ENCODE results near the gene URB1.
A peak's percentile ranks its signal among the peaks of the same experiment; 100 is the strongest.
"Not testable (repeated sequence)": the region's sequence is repeated elsewhere in the genome, so short reads cannot be mapped to it uniquely, and the experiment has no call there.

The URB1 gene

DNA sequence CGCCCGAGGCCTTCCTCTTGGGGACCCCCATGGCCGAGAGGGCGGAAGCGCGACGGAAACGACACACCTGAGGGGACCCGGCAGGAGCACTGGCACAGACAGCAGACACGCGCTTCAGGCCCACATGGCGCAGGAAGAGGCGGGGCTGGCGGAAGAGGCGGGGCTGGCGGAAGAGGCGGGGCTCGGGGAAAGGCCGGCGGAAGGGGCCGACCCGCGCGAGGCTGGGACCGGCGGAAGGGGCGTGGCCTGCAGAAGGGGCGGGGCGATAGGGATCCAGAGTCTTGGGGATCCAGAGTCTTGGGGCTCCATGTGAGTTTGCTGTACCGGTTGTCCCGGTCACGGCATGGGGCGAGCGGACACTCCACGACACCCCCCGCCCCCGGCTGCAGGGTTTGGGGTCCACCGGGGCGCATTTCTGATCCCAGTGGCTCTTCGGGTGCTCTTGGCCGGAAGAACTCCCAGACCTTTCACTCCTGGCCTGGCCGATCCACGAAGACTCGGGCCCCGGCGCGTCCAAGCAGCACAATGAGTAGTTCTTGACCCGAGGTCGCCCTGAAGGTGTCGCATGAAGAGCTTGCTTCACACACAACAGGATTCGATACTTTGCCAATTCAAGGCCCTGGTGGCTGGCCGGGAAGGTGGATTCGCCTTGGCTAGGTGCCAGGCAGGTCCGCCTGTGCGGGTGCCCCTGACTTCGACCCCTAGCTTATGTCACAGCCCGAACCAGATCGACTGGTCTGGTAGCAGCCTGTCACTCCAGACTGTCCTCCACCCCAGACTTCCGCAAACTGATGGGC, at the start of gene URB1:
URB1 (minus strand) TSS at position 133 of the 797 bp plus-strand sequence; CDS start at position 31, 102 bp downstream.
- DNase-seq, result peak; percentile 92 to 98

DNA sequence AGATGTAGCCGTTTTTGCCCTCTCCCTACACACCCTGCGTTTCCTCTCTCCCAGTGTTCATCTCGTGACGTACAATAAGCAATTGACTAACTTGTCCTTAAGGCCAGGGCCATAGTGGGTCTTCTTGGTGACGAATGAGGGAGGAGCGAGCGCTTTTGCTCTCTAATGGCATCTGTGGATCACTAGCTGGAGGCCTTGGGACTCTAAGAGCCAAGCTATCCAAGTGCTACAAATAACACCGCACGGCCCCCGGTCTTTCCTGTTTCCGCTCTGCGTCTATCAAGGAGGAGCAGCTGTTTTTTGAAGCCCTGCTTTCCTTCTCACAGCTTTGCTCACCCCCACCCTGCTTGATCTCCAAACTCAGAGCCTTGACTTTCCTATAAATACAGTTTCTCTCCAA, 44.9 kb upstream of the URB1 start:
- no peak for DNase-seq

- not testable (repeated sequence) for DNase-seq
These were observed 40.3 kb upstream of the URB1 start for GRCh38 chr21:32432982-32433660.

- no peak for DNase-seq
These were observed 35.3 kb upstream of the URB1 start for GRCh38 chr21:32427958-32428623.

DNA sequence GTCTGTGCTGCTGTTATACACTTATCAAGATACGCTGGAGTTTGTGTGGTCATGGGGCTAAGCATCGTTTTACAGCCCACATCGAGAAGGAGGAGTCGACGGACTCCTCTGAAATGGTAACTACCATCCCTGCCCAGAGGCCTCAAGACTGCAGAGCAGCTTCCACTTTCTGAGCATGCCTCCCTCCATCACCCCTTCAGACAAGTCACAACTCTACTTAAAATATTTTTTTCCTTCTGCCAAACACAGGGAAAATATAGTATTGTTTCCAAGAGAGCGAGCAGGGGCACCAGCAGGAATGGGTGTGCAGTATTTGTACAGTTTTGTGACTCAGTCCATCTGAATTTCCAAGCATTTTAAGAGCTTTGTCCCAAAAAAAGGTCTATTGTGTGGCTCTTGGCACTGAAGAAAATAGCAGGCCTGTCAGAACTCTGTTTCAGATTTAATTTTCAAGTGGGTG, 33.8 kb upstream of the URB1 start:
- no peak for DNase-seq

DNA sequence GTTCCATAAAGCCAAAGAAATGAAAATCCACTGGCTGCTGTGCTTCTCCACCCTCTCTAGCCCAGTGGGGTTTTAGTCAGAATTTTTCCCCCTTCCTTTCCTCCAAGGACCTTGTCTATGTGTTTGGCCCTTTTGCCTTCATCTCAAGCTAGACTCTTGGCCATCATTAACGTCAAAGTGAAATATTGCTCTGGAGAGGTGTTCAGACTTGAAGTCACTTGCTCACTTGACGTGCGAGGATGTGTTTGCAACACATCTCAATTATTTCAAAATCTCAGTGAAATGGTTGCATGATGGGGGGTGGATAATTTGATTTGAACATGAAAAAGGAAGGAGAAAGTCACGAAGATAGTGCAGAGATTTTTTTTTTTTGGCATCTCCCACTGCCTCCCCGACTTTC, 33.3 kb upstream of the URB1 start:
- no peak for DNase-seq

- no peak for DNase-seq
These were observed 32.8 kb upstream of the URB1 start for GRCh38 chr21:32425628-32426027.

GRCh38 chr21:32424674-32425073, 31.9 kb upstream of the URB1 start:
- DNase-seq, result no peak

GRCh38 chr21:32424191-32424535, 31.4 kb upstream of the URB1 start:
- DNase-seq, result no peak

DNA sequence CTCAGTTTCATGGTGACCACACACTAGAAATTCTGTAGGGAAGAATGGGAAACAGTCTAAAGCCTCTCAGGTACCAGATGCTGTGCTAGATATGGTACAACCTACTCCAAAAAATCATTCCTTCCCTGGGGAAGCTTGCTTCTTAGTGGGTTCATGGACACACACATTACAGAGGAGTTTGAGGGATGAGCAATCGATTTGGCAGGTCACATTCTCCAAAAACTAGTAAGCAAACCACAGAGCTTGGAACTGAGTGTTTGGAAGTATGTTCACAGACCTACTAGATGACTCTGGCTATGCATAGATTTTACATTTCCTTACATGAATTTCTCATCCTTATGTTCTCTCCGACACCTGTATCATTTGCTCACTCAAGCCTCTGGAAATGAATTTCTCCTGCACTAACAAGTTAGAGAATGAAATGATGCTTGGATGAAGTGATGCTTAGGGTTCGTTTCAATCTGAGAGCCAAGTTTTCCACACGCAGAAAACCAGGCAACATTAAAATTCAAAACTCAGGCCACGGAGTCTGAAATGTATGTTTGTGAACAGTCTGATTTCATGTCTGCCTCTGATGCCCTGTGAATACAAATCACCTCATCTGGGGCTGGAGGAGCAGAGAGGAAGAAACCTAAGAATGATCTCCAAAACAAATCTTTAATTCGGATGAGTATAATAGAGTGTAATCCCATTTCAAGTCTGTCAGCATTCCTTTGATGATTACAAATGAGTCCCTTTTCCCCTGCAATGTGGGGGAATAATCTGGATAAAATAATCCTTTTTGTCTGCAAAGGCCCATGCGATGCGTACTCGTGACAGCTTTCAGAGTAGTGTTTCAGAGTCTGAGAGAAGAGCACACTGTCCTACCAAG, 30.7 kb upstream of the URB1 start:
- DNase-seq, result no peak

GRCh38 chr21:32422064-32422463, 29.3 kb upstream of the URB1 start:
- DNase-seq, result no peak

DNA sequence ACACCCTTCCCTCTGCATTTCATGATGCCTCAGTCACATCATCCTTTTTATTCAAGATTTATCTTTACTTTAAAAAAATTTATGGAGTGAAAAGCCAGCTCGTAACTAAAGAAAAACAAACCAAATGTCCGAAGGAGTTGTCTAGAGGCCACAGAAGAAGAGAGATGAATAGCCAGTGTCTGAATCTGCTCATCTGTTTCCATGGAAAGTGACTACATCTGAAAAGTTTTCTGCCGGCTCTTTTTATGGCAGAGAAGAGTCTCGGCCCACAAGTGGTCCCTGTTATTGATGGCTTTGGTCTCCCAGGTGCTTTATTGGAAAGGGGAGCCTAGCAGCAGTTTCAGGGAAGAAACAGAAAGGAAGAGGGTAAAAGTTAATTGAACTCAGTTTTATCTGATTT, 25.3 kb upstream of the URB1 start:
- no peak for DNase-seq

DNA sequence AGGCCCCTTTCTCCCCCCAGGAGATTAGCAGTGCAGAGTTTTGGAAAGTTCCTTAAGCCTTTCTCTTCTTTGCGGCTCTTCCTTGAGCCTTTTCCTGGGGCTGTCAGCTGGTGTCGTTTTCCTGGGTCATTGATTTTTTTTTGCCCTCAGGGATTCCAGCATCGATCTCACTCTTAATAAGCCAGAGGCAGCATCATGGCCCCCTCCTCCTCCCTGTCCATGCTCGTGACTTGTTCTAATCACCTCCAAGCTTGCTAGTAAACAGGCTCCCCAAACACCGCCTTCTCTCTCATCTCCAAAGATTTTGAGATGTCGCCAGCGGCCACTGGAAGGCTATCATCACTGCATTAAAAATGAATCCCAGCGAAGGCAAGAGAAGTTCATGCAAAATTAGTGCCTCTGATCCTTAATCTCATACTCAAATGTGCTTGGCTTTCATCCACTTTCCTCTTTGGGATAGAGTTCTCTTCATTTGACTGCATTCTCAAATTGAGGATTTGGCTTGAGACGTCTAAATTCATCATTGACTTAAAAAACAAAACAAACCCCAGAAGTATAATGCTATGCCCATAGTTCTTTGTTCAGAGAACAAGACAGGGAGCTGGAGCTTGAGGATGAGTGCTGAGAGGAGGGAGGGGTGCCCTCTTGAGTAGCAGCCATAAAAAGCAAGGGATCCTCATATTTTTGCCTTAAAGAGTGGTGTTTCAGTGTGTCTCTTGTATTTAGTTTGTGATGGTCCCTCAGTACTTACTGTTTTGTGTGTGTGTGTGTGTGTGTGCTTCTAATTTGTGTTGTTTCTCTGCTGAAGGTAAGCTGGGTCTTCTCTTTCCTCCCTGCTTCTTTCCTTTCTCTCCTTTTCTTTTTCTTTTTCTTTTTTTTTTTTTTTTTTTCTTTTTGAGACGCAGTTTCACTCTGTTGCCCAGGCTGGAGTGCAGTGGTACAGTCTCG, 22.9 kb upstream of the URB1 start:
- DNase-seq, result no peak

DNA sequence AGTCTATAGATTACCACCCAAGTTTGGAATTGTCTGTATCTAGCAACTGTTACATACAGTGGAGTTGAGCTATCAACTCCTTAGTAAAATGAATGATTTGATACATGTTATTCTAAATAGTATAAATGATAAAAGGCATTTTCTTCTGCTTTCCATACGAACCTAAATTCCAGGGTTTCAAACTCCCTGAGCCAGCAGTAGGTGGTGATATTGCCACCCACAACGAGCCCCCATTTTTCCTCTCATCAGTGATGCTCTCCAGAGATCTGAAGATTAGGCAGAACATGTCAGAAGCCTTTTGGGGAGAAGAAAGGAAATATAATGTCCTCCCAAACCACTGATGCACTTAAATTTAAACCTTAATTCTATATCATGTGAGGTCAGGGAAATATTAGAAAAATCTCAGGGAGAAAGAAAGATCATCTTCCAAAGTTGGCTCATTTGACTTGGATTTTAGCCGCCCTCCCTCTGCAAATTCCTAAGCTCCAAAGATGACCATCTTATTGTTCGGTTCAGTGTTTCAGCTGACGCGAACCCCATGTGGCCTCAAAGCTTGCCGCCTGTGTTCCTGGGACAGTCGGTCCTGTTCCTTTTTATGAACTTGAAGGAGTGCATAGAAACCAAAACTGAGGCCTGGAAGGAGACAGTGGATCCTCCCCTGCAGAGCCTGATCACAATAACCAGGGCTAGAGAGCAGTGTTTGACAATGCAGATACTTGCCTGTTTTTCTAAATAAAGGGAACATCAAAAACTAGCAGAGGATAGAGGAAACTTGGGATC, 22.0 kb upstream of the URB1 start:
- DNase-seq, result no peak

GRCh38 chr21:32413697-32414578, 21.1 kb upstream of the URB1 start:
- no peak for DNase-seq

DNA sequence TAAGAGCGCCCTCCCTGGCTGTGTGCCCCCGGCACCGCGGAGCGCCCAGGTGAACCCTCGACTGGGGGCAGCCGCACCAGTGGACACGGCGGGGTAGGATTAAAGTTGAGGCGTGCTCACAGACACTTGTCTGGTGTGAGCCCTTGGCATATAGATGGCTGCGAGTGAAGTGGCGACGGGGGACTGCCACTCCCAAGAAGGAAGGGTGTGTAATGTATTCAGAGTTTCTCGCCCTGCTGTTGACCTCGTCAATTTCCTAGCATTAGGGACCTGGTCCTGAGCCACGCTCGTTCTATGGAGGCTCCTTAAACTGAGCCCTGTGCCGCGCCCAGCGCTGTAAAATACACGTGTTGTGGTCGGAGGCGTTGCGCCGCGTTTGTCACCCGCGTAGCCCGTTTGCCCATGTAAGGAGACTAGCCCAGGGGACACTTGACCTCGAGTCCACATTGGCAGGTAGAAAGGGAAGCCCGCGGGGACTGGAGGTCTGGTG, 20.2 kb upstream of the URB1 start:
- no peak for DNase-seq

DNA sequence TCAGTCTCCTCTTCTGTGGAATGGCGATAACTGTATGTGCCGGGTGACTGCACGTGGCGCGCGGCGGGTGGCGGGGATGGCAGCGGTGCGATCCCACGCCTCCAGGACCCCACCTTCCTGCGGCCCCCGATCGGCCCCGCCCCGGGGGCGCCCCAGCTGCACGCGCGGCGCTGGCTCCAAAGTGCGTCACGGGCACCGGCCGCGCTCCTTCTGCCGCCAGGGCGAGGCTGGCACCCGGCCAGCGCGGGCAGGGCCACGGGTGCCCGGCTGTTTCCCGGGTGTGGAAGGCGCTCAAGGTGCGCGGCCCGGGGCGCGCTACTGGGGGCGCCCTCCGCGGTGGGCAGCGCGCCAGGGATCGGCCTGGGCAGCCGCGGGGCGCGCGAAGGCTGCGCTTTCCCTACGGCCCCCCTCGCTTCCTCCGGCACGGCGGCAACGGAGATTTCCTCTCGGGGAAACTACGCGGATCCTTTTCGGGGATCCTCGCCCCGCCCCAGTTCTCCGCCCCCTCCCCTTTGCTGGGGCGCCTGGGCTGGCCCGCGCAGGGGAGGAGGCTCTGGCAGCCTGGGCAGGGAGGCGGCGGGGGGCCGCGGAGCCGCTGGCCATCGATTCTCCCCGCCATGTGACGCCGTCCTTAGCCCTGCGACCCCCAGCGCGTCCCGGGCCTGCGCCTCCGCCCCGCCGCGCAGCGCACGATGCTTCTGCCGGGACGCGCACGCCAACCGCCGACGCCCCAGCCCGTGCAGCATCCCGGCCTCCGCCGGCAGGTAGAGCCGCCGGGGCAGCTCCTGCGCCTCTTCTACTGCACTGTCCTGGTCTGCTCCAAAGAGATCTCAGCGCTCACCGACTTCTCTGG, 19.6 kb upstream of the URB1 start, which contains the start of gene EVA1C:
EVA1C (plus strand) TSS at position 545 of the 853 bp plus-strand sequence; CDS start at position 693, 148 bp downstream.
- peak; percentile 74 to 83 for DNase-seq
